ENCODE results near the gene FLNB.

DNA sequence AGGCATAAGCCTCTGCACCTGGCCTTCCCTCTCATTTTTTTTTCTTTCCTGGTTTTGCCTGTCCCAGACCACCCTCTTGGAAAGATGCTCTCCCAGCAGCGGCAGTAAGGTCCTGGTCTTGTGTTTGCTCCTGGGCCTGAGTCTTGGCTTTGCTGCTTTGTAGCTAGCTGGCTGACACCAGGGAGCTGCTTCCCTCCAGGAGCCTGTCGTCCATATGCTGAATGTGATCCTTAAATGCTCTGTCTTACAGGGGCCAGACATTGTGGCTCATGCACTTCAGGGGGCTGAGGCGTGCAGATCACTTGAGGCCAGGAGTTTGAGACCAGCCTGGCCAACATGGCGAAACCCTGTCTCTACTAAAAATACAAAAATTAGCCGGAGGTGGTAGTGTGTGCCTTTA is 17.2 kb downstream of the FLNB start:
- TF ChIP-seq, protein P1, sequence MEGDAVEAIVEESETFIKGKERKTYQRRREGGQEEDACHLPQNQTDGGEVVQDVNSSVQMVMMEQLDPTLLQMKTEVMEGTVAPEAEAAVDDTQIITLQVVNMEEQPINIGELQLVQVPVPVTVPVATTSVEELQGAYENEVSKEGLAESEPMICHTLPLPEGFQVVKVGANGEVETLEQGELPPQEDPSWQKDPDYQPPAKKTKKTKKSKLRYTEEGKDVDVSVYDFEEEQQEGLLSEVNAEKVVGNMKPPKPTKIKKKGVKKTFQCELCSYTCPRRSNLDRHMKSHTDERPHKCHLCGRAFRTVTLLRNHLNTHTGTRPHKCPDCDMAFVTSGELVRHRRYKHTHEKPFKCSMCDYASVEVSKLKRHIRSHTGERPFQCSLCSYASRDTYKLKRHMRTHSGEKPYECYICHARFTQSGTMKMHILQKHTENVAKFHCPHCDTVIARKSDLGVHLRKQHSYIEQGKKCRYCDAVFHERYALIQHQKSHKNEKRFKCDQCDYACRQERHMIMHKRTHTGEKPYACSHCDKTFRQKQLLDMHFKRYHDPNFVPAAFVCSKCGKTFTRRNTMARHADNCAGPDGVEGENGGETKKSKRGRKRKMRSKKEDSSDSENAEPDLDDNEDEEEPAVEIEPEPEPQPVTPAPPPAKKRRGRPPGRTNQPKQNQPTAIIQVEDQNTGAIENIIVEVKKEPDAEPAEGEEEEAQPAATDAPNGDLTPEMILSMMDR (IDR thresholded peaks at IDR 0.05) = no peak
- no peak for TF ChIP-seq POLR2A (IDR thresholded peaks at IDR 0.05)
